Measurements from ENCODE around the gene ULK3. TPM values are rescaled to one million over a fixed set of nuclear protein-coding genes. Genes with fewer than 3 reads are reported as not detected.

The ULK3 gene
- total RNA-seq, 1 donor from 2014 or later = 43.9 TPM

DNA sequence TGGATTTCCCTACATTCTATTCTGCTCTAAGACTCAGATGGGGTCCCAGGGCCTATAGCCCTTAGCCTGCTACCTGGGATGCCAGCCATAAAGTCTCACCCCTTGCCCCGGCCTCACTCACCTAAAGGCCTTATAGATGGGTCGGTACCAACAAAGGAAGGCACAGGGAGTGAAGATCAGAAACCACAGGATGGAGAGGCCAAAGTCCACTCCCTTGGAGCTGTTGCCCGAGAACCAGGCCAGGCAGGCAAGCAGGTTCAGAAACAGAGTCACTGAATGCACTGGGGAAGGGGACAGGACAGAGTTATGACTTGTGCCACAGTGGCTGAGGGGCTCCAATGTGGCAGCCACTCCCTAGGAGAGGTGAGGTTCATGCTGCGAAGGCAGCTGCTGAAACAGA is 7.4 kb upstream of the ULK3 start:
- Histone ChIP-seq H3K4me3 (no peak overlapping the region), H3K27ac (no peak overlapping the region), H3K4me1 (no peaks in the 10 kb centered on the region), H3K27me3 (no peaks in the 10 kb centered on the region), H3K36me3 (peaks cover 91% of the 10 kb centered on the region), H3K9me3 (no peaks in the 10 kb centered on the region)
- TF ChIP-seq, protein P1, sequence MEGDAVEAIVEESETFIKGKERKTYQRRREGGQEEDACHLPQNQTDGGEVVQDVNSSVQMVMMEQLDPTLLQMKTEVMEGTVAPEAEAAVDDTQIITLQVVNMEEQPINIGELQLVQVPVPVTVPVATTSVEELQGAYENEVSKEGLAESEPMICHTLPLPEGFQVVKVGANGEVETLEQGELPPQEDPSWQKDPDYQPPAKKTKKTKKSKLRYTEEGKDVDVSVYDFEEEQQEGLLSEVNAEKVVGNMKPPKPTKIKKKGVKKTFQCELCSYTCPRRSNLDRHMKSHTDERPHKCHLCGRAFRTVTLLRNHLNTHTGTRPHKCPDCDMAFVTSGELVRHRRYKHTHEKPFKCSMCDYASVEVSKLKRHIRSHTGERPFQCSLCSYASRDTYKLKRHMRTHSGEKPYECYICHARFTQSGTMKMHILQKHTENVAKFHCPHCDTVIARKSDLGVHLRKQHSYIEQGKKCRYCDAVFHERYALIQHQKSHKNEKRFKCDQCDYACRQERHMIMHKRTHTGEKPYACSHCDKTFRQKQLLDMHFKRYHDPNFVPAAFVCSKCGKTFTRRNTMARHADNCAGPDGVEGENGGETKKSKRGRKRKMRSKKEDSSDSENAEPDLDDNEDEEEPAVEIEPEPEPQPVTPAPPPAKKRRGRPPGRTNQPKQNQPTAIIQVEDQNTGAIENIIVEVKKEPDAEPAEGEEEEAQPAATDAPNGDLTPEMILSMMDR (IDR thresholded peaks at IDR 0.05) = no peak
- DNase-seq (no peak), ATAC-seq (no peak)
- intact Hi-C loops (cut with DNase I) = no loop called here

DNA sequence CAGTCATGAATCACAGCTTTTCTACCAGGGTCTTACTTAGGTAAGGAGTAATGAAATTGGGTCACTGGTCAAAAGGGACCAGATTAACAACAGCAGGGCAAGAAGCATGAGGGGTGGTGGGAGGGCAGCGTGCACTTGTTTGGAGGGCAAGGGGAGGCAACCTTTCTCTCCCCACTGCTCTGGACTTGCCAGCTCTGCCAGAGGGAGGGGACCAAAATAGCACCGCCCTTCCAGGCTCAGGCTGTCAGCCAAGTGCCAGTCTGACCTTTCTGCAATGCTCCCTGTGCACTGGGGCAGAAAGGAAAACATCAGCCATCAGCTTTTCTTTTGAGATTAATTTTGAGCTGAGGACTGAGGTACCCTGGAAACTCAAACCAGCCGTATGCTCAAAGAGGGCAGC is 4.5 kb upstream of the ULK3 start:
- ATAC-seq = no peak
- Histone ChIP-seq H3K9me3 (no peaks in the 10 kb centered on the region), H3K36me3 (peaks cover 74% of the 10 kb centered on the region), H3K27ac (no peak overlapping the region), H3K4me1 (peaks cover 7% of the 10 kb centered on the region), H3K4me3 (no peak overlapping the region), H3K27me3 (no peaks in the 10 kb centered on the region)
- intact Hi-C loops (cut with DNase I) = no loop called here
- TF ChIP-seq, protein P1 (IDR thresholded peaks at IDR 0.05) = no peak
- DNase-seq = no peak

DNA sequence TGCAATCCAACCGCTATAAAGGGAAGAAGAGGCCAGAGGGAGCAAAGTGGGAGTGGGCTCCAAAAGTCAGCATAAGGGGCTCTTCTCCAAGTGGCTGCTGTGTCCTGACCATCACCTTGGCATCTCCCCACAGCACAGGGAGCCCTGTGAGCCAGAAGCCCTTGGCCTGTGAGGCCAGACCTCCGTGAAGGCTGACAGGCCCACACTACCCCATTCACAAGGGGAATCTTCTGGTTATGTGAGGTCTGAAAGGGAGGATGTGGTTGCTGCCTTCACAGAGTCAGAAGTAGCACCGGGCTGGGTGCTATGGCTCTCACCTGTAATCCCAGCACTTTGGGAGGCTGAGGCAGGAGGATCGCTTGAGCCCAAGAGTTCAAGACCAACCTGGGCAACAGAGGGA is 2.6 kb upstream of the ULK3 start:
- Histone ChIP-seq H3K9me3 (no peaks in the 10 kb centered on the region), H3K4me3 (no peak overlapping the region), H3K4me1 (peaks cover 16% of the 10 kb centered on the region), H3K36me3 (peaks cover 56% of the 10 kb centered on the region), H3K27ac (peak overlapping the region; percentile 51), H3K27me3 (no peaks in the 10 kb centered on the region)
- no peak for DNase-seq
- intact Hi-C loops (cut with DNase I) = no loop called here
- ATAC-seq = no peak
- TF ChIP-seq, protein P1 (IDR thresholded peaks at IDR 0.05) = no peak

DNA sequence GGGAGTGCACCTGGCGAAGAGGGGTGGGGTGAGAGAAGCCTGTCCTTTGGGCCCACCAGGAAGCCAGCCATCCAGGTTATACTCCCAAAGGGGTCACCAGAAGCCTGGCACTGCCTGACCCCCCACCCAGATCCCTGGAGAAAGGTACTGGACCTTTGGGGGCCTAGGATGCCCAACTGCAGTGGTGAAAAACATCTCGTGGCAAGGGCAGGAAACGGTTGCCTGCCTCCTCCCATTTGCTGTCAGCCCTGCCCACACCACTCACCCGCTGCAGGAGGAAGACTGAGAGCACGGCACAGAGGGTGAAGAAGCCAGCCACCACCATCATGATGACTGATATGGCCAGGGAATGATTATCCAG is 2.2 kb upstream of the ULK3 start:
- DNase-seq (no peak), ATAC-seq (no peak)
- H3K27me3 ChIP-seq = no peaks in the 10 kb centered on the region
- H3K4me1 ChIP-seq = peaks cover 16% of the 10 kb centered on the region
- H3K27ac ChIP-seq = peak overlapping the region; percentile 51
- no peaks in the 10 kb centered on the region for H3K9me3 ChIP-seq
- intact Hi-C loops (cut with DNase I) = no loop called here
- H3K4me3 ChIP-seq = no peak overlapping the region
- H3K36me3 ChIP-seq = peaks cover 52% of the 10 kb centered on the region
- TF ChIP-seq, protein P1 (IDR thresholded peaks at IDR 0.05) = no peak

DNA sequence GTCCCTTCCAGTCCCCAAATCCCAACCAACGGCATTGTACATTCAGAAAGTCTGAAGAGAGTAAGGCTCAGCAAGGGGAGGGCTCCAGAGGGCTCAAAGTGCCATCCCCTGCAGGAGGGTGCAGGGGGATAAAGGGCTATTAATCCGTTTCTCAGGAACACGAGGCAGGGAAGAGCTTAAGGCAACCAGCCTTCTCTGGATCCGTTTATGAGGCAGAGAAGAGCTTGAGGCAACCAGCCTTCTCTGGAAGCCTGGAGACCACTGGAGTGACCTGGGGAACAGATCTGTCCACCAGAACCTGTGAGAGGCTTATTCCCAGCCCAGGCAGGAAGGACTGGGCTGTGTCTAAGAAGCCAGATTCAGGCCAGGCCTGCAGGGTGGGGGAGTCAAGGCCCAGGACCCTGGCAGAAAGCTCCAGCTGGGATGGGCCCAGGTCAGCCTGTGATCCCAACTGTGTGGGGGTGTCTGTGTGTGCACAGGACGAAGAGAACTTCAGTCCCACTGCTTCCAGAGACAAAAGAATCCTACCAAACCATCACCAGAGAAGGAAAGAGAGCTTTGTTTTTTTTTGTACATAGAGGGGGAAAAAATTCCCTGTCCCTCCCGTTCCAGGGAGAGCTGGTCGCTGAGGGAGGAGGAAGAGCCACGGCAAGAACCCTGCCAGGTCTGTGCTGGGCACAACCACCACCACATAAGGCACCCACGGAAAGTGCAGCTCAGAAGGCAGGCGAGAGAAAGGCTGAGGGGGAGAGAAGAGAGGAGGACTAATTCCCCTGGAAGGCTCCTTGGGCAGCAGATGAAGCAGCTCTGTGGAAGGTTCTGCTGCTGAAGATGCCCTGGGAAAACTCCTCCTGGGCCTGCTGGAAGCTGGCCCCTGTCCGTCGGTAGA is 1.6 kb upstream of the ULK3 start:
- no peak overlapping the region for H3K27ac ChIP-seq
- no peaks in the 10 kb centered on the region for H3K27me3 ChIP-seq
- peaks cover 46% of the 10 kb centered on the region for H3K36me3 ChIP-seq
- intact Hi-C loops (cut with DNase I) = no loop called here
- TF ChIP-seq, protein P1 (IDR thresholded peaks at IDR 0.05) = no peak
- no peaks in the 10 kb centered on the region for H3K9me3 ChIP-seq
- H3K4me1 ChIP-seq = peaks cover 16% of the 10 kb centered on the region
- DNase-seq = no peak
- no peak for ATAC-seq
- H3K4me3 ChIP-seq = no peak overlapping the region
